SK-N-MC (cell line): ENCODE data around the gene SIM1.
A peak's percentile ranks its signal among the peaks of the same experiment; 100 is the strongest.
"Not testable (repeated sequence)": the region's sequence is repeated elsewhere in the genome, so short reads cannot be mapped to it uniquely, and the experiment has no call there.

Experiments used
- DNase-seq: peaks from one replicate; pipeline ENCODE4 v3.0.0-alpha.2; 2011; ENCODE audit warnings: low read depth, low spot score
- H3K27ac ChIP-seq: fragments of 200-600 bp; sonication (generic); 2 replicates; pipeline ENCODE4 v1.5.1; 2016; ENCODE audit warnings: mixed run types
- H3K36me3 ChIP-seq: fragments of 200-600 bp; sonication (generic); 2 replicates; pipeline ENCODE4 v1.6.1; 2017; ENCODE audit warnings: antibody characterized with exemption, low read length, mixed read lengths; ENCODE audit not compliant: insufficient read depth
- H3K4me3 ChIP-seq: fragments of 200-600 bp; sonication (generic); 2 replicates; pipeline ENCODE4 v1.5.1; 2016
- H3K9ac ChIP-seq: fragments of 200-600 bp; sonication (generic); 2 replicates; pipeline ENCODE4 v1.8.0; 2017; ENCODE audit warnings: mixed run types, mixed read lengths; ENCODE audit not compliant: insufficient read length
- H3K9me3 ChIP-seq: fragments of 200-600 bp; sonication (generic); 2 replicates; pipeline ENCODE4 v1.6.1; 2017; ENCODE audit warnings: low read depth, mild to moderate bottlenecking, antibody characterized with exemption, low read length, moderate library complexity, mixed read lengths
- EZH2 ChIP-seq: fragments of 200-600 bp; sonication (generic); IDR thresholded peaks from one replicate; pipeline ENCODE4 v1.6.1; 2017; ENCODE audit warnings: antibody characterized with exemption
- FOXP2 ChIP-seq: optimal IDR thresholded peaks from 2 replicates; pipeline ENCODE3; 2011; ENCODE audit warnings: mild to moderate bottlenecking, moderate library complexity; ENCODE audit not compliant: insufficient read depth; ENCODE audit errors: extremely low read length, control extremely low read depth
- POLR2AphosphoS5 ChIP-seq: IDR thresholded peaks from 2 replicates; pipeline ENCODE4 v1.6.1; 2012; ENCODE audit warnings: mild to moderate bottlenecking, low read depth, low read length, borderline replicate concordance

The SIM1 gene

DNA sequence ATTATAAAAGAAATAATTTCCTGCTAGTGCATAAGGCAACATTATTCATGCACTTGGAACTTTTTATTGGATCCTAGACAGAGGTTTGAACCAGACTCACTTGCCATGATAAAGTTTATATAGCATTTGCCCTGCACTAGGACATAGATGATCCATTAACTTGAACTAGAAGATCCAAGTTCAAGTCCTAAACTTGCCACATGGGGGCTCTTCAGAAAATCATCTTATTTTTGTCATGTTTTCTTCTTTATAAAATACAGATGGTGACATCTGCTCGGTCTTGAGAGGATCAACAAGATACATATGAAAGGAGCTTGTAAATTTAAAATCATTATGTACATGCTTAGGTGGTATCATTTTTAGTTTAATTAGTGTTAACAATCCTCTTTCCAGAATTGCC is 94.5 kb downstream of the SIM1 start:
- no peak for DNase-seq
- TF ChIP-seq POLR2AphosphoS5 = no peak
- TF ChIP-seq FOXP2 = no peak
- TF ChIP-seq EZH2 = no peak
- no peaks in the 10 kb centered on the region for H3K36me3 ChIP-seq
- no peak overlapping the region for H3K9ac ChIP-seq
- no peak overlapping the region for H3K27ac ChIP-seq
- H3K4me3 ChIP-seq = no peak overlapping the region
- no peaks in the 10 kb centered on the region for H3K9me3 ChIP-seq

- no peak for DNase-seq
- no peak for TF ChIP-seq FOXP2
- TF ChIP-seq POLR2AphosphoS5 = no peak
- TF ChIP-seq EZH2 = no peak
- Histone ChIP-seq H3K4me3 (no peak overlapping the region), H3K36me3 (no peaks in the 10 kb centered on the region), H3K27ac (no peak overlapping the region), H3K9ac (no peak overlapping the region), H3K9me3 (no peaks in the 10 kb centered on the region)
Measured at GRCh38 chr6:100366419-100366818, 98.3 kb downstream of the SIM1 start.

GRCh38 chr6:100363651-100364050 is 101.1 kb downstream of the SIM1 start:
- DNase-seq = no peak
- no peaks in the 10 kb centered on the region for H3K36me3 ChIP-seq
- H3K9ac ChIP-seq = no peak overlapping the region
- no peak for TF ChIP-seq FOXP2
- no peak for TF ChIP-seq POLR2AphosphoS5
- TF ChIP-seq EZH2 = no peak
- H3K9me3 ChIP-seq = no peaks in the 10 kb centered on the region
- no peak overlapping the region for H3K4me3 ChIP-seq
- H3K27ac ChIP-seq = no peak overlapping the region

DNA sequence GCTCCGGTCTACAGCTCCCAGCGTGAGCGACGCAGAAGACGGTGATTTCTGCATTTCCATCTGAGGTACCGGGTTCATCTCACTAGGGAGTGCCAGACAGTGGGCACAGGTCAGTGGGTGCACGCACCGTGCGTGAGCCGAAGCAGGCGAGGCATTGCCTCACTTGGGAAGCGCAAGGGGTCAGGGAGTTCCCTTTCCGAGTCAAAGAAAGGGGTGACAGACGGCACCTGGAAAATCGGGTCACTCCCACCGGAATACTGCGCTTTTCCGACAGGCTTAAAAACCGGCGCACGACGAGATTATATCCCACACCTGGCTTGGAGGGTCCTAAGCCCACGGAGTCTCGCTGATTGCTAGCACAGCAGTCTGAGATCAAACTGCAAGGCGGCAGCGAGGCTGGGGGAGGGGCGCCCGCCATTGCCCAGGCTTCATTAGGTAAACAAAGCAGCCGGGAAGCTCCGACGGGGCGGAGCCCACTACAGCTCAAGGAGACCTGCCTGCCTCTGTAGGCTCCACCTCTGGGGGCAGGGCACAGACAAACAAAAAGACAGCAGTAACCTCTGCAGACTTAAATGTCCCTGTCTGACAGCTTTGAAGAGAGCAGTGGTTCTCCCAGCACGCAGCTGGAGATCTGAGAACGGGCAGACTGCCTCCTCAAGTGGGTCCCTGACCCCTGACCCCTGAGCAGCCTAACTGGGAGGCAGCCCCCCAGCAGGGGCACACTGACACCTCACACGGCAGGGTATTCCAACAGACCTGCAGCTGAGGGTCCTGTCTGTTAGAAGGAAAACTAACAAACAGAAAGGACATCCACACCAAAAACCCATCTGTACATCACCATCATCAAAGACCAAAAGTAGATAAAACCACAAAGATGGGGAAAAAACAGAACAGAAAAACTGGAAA is 109.7 kb downstream of the SIM1 start:
- not testable (repeated sequence) for H3K36me3 ChIP-seq, H3K9ac ChIP-seq, DNase-seq, H3K4me3 ChIP-seq, H3K9me3 ChIP-seq, H3K27ac ChIP-seq

DNA sequence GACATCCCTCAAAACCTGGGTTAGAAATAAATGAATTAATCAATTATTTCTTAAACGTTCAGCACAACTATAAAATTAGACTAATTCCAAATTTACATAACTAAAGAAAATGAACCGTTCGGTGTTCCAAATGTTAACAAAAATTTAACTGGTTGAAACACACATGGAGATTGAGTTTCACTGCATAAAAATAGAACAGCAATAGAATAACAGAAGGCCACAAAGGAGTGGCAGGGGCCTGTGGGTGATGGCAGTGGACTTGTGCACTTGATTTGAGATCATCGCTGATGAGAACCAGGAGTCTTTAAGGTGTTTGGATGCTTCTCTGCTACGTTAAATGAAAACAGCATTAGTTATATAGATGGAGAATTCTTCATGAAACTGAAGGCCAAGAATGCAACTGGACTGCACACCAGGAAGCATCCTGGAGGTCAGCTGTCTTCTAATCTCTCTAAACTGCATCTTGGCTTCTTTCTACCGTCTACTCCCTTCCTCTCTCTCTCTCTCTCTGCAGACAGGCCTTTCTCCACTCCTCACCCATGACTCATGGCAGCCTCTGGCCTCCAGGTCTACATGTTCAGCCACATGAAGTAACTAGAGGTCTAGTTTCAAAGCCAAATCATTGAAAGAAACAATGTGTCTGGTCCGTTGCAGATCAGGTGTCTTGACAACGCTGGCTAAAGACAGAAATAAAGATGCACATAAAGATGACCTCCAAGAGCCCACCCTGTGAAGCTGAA is 111.3 kb downstream of the SIM1 start:
- DNase-seq = no peak

DNA sequence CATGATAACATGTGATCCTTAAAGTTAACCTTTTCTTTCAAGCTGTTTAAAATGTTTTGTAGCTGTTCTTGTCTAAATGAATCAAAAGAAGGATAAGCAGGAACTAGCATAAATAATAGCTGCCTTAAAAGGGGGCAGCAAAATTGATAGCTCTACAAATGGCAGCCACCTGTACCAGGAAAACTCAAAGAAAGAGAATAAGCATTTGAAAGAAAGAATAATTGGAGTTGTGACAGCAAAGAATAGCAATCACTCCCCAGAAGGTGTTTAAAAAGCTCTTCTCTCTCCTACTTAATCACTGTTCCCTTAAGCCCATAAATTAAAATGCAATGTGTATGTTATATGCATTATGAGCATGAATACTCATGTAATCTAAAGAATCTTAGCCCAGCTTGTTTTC is 114.6 kb downstream of the SIM1 start:
- TF ChIP-seq EZH2 (no peak), POLR2AphosphoS5 (no peak), FOXP2 (no peak)
- Histone ChIP-seq H3K27ac (no peak overlapping the region), H3K36me3 (no peaks in the 10 kb centered on the region), H3K9ac (no peak overlapping the region), H3K9me3 (no peaks in the 10 kb centered on the region), H3K4me3 (no peak overlapping the region)
- DNase-seq = no peak

More for the DNA sequence above, 111.3 kb downstream of the SIM1 start:
- H3K9me3 ChIP-seq = no peaks in the 10 kb centered on the region
- H3K4me3 ChIP-seq = no peak overlapping the region
- H3K27ac ChIP-seq = no peak overlapping the region
- H3K36me3 ChIP-seq = no peaks in the 10 kb centered on the region
- TF ChIP-seq EZH2 = no peak
- no peak for TF ChIP-seq POLR2AphosphoS5
- no peak for TF ChIP-seq FOXP2
- no peak overlapping the region for H3K9ac ChIP-seq

- DNase-seq = no peak
Measured at GRCh38 chr6:100349366-100349765, 115.4 kb downstream of the SIM1 start.

DNA sequence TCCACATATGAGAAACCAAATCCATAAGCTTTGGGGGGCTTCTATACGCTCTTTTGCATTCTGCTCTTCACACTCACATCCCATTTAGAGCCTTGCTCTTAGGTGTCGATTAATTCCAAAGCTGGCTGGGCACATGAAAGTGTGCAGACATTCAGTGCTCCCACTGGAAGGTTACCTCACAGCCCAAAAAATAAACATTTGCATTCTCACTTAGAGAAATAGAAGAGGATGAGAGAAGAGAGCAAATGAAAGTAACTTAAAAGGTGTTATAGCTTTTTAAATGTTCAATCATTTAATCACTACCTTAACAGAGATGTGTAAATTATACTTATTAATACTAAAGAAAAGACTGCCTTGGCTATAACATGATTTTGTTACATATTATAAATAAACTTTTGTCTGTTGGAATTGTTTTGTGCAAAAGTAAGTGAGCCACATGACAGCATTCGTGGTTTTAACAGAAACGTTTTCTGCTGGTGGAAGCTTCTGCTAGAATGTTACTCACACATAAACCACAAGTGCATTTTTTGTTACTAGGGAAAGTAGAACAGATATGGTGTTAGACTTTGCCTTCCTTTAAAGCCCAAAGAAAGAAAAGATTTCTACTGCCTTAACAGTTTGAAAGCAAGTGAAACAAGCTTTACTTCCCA is 116.7 kb downstream of the SIM1 start:
- DNase-seq = no peak
- TF ChIP-seq EZH2 = no peak
- no peak for TF ChIP-seq FOXP2
- no peak for TF ChIP-seq POLR2AphosphoS5
- no peaks in the 10 kb centered on the region for H3K36me3 ChIP-seq
- no peak overlapping the region for H3K9ac ChIP-seq
- H3K27ac ChIP-seq = peak overlapping the region; percentile 66
- H3K4me3 ChIP-seq = peak overlapping the region; percentile 30
- no peaks in the 10 kb centered on the region for H3K9me3 ChIP-seq

More at GRCh38 chr6:100349366-100349765, 115.4 kb downstream of the SIM1 start:
- Histone ChIP-seq H3K9me3 (no peaks in the 10 kb centered on the region), H3K9ac (no peak overlapping the region), H3K36me3 (no peaks in the 10 kb centered on the region), H3K4me3 (no peak overlapping the region), H3K27ac (no peak overlapping the region)
- TF ChIP-seq POLR2AphosphoS5 (no peak), FOXP2 (no peak), EZH2 (no peak)
